ENCODE data around the gene TEAD1. TPM values are rescaled to one million over a fixed set of nuclear protein-coding genes. Genes with fewer than 3 reads are reported as not detected.

The TEAD1 gene
- total RNA-seq, 4 donors from 2014 or later, result 46.4 to 214 (median 61.2) TPM

DNA sequence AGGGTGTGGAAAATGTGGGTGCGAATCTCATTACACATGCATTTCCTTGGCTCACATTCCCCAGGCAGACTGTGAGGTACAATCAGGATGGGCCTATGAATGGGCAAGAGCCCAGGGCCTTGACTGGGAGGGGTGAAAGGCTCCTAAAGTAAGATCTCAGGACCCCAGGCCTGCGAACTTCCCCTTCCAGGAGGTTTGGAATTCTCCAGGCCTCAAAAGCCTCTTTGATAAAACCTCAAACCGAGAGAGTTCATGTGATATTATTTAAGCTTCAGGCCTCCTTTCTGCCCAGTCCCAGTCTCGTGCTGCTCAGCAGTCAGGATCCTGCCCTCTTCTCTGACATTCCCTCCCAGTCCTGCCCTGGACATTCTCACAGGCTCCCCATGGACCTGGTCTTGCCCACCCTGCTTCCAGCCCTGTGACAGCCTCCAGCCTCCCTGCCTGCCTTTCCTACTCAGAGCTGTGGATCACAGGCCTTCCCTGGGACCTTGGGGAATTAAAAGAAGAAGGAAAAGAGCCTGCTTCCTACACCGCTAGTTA, 37.3 kb upstream of the TEAD1 start:
- TF ChIP-seq CTCF (IDR thresholded peaks at IDR 0.05) (no peak), POLR2AphosphoS5 (IDR thresholded peaks at IDR 0.05) (no peak), POLR2A (IDR thresholded peaks at IDR 0.05) (no peak), EP300 (IDR thresholded peaks at IDR 0.05; ENCODE audit: low read depth) (no peak)
- Histone ChIP-seq H3K9me3 (no peaks in the 10 kb centered on the region), H3K36me3 (no peaks in the 10 kb centered on the region), H3K4me1 (no peaks in the 10 kb centered on the region), H3K27me3 (no peaks in the 10 kb centered on the region), H3K4me3 (no peak overlapping the region), H3K27ac (no peak overlapping the region)
- no peak for DNase-seq
- WGBS, 2 donors (ENCODE audit: low coverage in 1 of 2), result 62% methylated on average over 5 of the region's 5 CpGs; no CpG with 5 or more reads in 1 of the 2 donors
- intact Hi-C loops (cut with DNase I; ENCODE audit: low total_unique reads) (no loop called here), in situ Hi-C loops (cut with MboI; ENCODE audit: low pct_ligation_motif_present in 1 of 4, low pct_unique_long_range_greater_than_20kb in 1 of 4, low sequenced_read_pairs in 3 of 4) (no loop called here)

GRCh38 chr11:12639388-12639787, 34.8 kb upstream of the TEAD1 start:
- H3K36me3 ChIP-seq, result no peaks in the 10 kb centered on the region
- intact Hi-C loops (cut with DNase I; ENCODE audit: low total_unique reads) (no loop called here), in situ Hi-C loops (cut with MboI; ENCODE audit: low pct_ligation_motif_present in 1 of 4, low pct_unique_long_range_greater_than_20kb in 1 of 4, low sequenced_read_pairs in 3 of 4) (no loop called here)
- no peak overlapping the region for H3K27ac ChIP-seq
- no peak for DNase-seq
- TF ChIP-seq CTCF (IDR thresholded peaks at IDR 0.05) (no peak), POLR2AphosphoS5 (IDR thresholded peaks at IDR 0.05) (no peak), EP300 (IDR thresholded peaks at IDR 0.05; ENCODE audit: low read depth) (no peak), POLR2A (IDR thresholded peaks at IDR 0.05) (no peak)
- H3K4me1 ChIP-seq, result no peaks in the 10 kb centered on the region
- no peaks in the 10 kb centered on the region for H3K27me3 ChIP-seq
- H3K4me3 ChIP-seq, result no peak overlapping the region
- no peaks in the 10 kb centered on the region for H3K9me3 ChIP-seq

DNA sequence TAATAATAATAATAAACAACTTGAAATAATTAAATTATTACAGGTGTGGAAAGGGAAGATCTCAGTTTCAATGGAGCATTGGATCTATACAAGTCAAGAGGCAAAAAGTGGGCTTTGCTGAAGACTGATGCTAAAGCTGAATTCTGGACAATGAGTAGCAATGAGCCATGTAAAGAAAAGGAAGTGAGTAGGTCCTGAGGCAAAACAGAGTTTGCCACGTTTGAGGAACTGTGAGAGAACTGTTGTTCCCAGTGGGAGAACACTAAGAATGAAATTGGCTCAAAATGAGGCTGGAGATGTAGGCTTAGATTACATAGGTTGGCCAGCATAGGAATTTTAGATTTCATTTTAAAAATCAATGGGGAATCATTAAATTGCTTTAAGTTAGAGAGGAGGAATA, 33.9 kb upstream of the TEAD1 start:
- no peak for TF ChIP-seq POLR2AphosphoS5 (IDR thresholded peaks at IDR 0.05)
- no peak for TF ChIP-seq CTCF (IDR thresholded peaks at IDR 0.05)
- TF ChIP-seq POLR2A (IDR thresholded peaks at IDR 0.05), result no peak
- TF ChIP-seq EP300 (IDR thresholded peaks at IDR 0.05; ENCODE audit: low read depth), result no peak
- Histone ChIP-seq H3K27me3 (no peaks in the 10 kb centered on the region), H3K27ac (no peak overlapping the region), H3K9me3 (no peaks in the 10 kb centered on the region), H3K4me1 (no peaks in the 10 kb centered on the region), H3K36me3 (no peaks in the 10 kb centered on the region), H3K4me3 (no peak overlapping the region)
- intact Hi-C loops (cut with DNase I; ENCODE audit: low total_unique reads) (no loop called here), in situ Hi-C loops (cut with MboI; ENCODE audit: low pct_ligation_motif_present in 1 of 4, low pct_unique_long_range_greater_than_20kb in 1 of 4, low sequenced_read_pairs in 3 of 4) (no loop called here)
- DNase-seq, result no peak
- WGBS, 2 donors (ENCODE audit: low coverage in 1 of 2), result 0 to 25% methylated on average over 1 of the region's 1 CpG

DNA sequence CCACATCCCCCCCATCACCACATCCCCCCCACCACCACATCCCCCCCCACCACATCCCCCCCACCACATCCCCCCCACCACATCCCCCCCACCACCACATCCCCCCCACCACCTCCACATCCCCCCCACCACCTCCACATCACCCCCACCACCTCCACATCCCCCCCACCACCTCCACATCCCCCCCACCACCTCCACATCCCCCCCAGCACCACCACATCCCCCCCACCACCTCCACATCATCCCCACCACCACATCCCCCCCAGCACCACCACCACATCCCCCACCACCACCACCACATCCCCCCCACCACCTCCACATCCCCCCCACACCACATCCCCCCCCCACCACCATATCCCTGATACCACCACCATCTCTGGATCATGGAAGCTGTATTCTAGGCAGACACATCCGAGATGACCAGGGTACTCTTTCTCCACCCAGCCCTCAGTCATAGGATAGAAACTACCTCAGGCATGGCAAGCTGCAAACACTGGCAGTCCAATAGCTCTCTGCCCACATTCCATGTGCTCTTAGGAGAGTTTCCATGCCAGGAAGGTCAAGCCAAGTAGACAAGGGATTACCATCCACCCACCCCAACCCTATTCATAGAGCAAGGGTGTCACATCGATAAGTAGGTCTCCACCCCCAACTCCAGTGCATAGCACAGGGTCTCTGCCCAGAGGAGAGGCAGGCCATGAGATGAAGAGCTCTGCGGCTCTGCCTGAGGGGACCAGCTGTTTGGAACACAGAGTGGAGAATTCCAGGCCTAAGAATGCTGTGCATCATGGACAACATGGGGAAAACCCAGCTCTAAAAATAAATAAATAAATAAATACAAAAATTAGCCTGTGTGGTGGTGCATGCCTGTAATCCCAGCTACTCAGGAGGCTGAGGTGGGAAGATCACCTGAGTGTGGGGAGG, 33.0 kb upstream of the TEAD1 start:
- intact Hi-C loops (cut with DNase I; ENCODE audit: low total_unique reads) (no loop called here), in situ Hi-C loops (cut with MboI; ENCODE audit: low pct_ligation_motif_present in 1 of 4, low pct_unique_long_range_greater_than_20kb in 1 of 4, low sequenced_read_pairs in 3 of 4) (no loop called here)
- Histone ChIP-seq H3K27ac (no peak overlapping the region), H3K36me3 (no peaks in the 10 kb centered on the region), H3K4me3 (no peak overlapping the region), H3K27me3 (no peaks in the 10 kb centered on the region), H3K4me1 (no peaks in the 10 kb centered on the region), H3K9me3 (no peaks in the 10 kb centered on the region)
- DNase-seq, result no peak
- no peak for TF ChIP-seq CTCF (IDR thresholded peaks at IDR 0.05)
- TF ChIP-seq POLR2A (IDR thresholded peaks at IDR 0.05), result no peak
- no peak for TF ChIP-seq EP300 (IDR thresholded peaks at IDR 0.05; ENCODE audit: low read depth)
- TF ChIP-seq POLR2AphosphoS5 (IDR thresholded peaks at IDR 0.05), result no peak
- 90% methylated on average over 2 of the region's 3 CpGs; no CpG with 5 or more reads in 1 of the 2 donors for WGBS, 2 donors (ENCODE audit: low coverage in 1 of 2)
